ENCODE data around the gene TRIM38.

The TRIM38 gene

DNA sequence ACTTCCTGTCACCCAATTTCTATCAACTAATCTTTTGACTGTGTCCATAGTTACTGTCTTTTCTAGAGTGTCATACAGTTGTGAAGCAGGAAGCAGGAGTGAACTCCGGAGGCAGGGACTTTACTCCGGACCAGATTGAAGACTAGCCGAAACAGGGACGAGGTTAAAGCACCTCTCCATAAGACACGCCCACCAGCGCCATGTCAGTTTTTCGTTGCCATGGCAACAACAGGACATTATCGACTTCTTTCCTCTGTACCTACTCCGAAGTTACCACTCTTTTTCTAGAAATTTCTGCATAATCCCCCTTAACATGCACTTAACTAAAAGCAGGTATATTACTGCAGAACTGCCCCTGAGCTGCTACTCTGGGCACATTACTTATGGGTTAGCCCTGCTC lies 25.2 kb downstream of the TRIM38 start:
- H3F3A ChIP-seq (ENCODE audit: insufficient read depth, low read length) = no peaks in the 10 kb centered on the region
- H4K20me1 ChIP-seq (ENCODE audit: insufficient read depth, low read length) = no peaks in the 10 kb centered on the region
- H3K4me1 ChIP-seq (ENCODE audit: insufficient read depth, low read length, severe bottlenecking) = peaks cover 8% of the 10 kb centered on the region
- H3K4me2 ChIP-seq (ENCODE audit: low read length) = no peak overlapping the region
- H3K27me3 ChIP-seq (ENCODE audit: insufficient read depth, low read length) = no peaks in the 10 kb centered on the region
- H3K36me3 ChIP-seq (ENCODE audit: insufficient read depth, low read length) = peaks cover 40% of the 10 kb centered on the region
- no peaks in the 10 kb centered on the region for H3K9me2 ChIP-seq (ENCODE audit: low read depth, low read length)
- H3K79me2 ChIP-seq (ENCODE audit: insufficient read depth, low read length) = no peaks in the 10 kb centered on the region
- no peak overlapping the region for H3K27ac ChIP-seq (ENCODE audit: low read depth, low read length, poor library complexity, severe bottlenecking)
- H3K9me3 ChIP-seq (ENCODE audit: low read length) = no peaks in the 10 kb centered on the region
- H2AFZ ChIP-seq (ENCODE audit: low read length) = no peak overlapping the region
- no peak overlapping the region for H3K9ac ChIP-seq (ENCODE audit: low read length)
- TF ChIP-seq, protein P1, sequence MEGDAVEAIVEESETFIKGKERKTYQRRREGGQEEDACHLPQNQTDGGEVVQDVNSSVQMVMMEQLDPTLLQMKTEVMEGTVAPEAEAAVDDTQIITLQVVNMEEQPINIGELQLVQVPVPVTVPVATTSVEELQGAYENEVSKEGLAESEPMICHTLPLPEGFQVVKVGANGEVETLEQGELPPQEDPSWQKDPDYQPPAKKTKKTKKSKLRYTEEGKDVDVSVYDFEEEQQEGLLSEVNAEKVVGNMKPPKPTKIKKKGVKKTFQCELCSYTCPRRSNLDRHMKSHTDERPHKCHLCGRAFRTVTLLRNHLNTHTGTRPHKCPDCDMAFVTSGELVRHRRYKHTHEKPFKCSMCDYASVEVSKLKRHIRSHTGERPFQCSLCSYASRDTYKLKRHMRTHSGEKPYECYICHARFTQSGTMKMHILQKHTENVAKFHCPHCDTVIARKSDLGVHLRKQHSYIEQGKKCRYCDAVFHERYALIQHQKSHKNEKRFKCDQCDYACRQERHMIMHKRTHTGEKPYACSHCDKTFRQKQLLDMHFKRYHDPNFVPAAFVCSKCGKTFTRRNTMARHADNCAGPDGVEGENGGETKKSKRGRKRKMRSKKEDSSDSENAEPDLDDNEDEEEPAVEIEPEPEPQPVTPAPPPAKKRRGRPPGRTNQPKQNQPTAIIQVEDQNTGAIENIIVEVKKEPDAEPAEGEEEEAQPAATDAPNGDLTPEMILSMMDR (IDR thresholded peaks at IDR 0.05; ENCODE audit: low read length) = no peak
- no peak for TF ChIP-seq EZH2 (IDR thresholded peaks at IDR 0.05; ENCODE audit: borderline replicate concordance, low read length)
- H3K4me3 ChIP-seq (ENCODE audit: low read depth, low read length, poor library complexity, severe bottlenecking) = no peak overlapping the region

- Histone ChIP-seq H3F3A (ENCODE audit: insufficient read depth, low read length) (no peaks in the 10 kb centered on the region), H3K27ac (ENCODE audit: low read depth, low read length, poor library complexity, severe bottlenecking) (no peak overlapping the region), H3K36me3 (ENCODE audit: insufficient read depth, low read length) (peaks cover 18% of the 10 kb centered on the region), H3K4me3 (ENCODE audit: low read depth, low read length, poor library complexity, severe bottlenecking) (no peak overlapping the region), H3K4me1 (ENCODE audit: insufficient read depth, low read length, severe bottlenecking) (peaks cover 21% of the 10 kb centered on the region), H4K20me1 (ENCODE audit: insufficient read depth, low read length) (no peaks in the 10 kb centered on the region), H3K9ac (ENCODE audit: low read length) (no peak overlapping the region), H3K27me3 (ENCODE audit: insufficient read depth, low read length) (no peaks in the 10 kb centered on the region), H3K4me2 (ENCODE audit: low read length) (no peak overlapping the region), H3K79me2 (ENCODE audit: insufficient read depth, low read length) (no peaks in the 10 kb centered on the region), H2AFZ (ENCODE audit: low read length) (no peak overlapping the region), H3K9me2 (ENCODE audit: low read depth, low read length) (no peaks in the 10 kb centered on the region), H3K9me3 (ENCODE audit: low read length) (no peaks in the 10 kb centered on the region)
- TF ChIP-seq EZH2 (IDR thresholded peaks at IDR 0.05; ENCODE audit: borderline replicate concordance, low read length) = no peak
- TF ChIP-seq, protein P1 (IDR thresholded peaks at IDR 0.05; ENCODE audit: low read length) = no peak
These were observed 27.7 kb downstream of the TRIM38 start for GRCh38 chr6:25990172-25990873.

DNA sequence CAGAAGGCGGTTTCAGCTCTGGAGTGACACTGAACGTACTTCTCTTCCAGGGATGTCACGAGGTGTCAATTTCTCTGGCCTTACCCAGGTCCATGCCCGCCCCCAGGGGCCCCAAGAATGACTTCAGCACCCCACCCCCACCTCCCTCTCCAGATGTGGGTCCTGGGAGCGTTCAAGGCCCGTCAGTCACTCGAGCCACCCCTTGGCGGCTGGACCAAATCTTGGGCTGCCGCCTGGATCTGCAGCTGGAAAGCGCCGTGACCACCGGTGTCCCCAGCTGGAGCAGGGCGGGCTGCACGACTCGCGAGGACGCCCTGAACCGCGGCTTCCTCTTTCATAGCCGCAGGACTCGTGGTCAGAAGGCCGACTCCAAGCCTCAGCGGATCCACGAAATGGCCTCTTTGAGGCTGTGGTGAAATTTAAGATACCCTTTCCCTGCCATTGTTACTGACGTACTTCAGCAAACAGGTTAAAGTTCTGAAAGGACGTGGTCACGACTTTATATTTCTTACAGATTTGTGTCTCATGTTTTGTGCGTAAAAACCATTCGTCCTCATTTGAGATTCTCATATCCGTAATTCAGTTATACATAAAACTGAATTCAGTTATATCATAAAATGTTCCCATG lies 29.3 kb downstream of the TRIM38 start:
- Histone ChIP-seq H4K20me1 (ENCODE audit: insufficient read depth, low read length) (no peaks in the 10 kb centered on the region), H3K4me1 (ENCODE audit: insufficient read depth, low read length, severe bottlenecking) (peaks cover 26% of the 10 kb centered on the region), H3K4me3 (ENCODE audit: low read depth, low read length, poor library complexity, severe bottlenecking) (peak overlapping the region; percentile 67), H3K27ac (ENCODE audit: low read depth, low read length, poor library complexity, severe bottlenecking) (peak overlapping the region; percentile 70), H3K9me2 (ENCODE audit: low read depth, low read length) (no peaks in the 10 kb centered on the region), H3F3A (ENCODE audit: insufficient read depth, low read length) (no peaks in the 10 kb centered on the region), H3K36me3 (ENCODE audit: insufficient read depth, low read length) (peaks cover 7% of the 10 kb centered on the region; the same call in 1 of the 2 replicates), H2AFZ (ENCODE audit: low read length) (peak overlapping the region; percentile 77), H3K79me2 (ENCODE audit: insufficient read depth, low read length) (no peaks in the 10 kb centered on the region), H3K9me3 (ENCODE audit: low read length) (no peaks in the 10 kb centered on the region), H3K27me3 (ENCODE audit: insufficient read depth, low read length) (no peaks in the 10 kb centered on the region), H3K9ac (ENCODE audit: low read length) (peak overlapping the region; percentile 81), H3K4me2 (ENCODE audit: low read length) (peak overlapping the region; percentile 94)
- TF ChIP-seq EZH2 (IDR thresholded peaks at IDR 0.05; ENCODE audit: borderline replicate concordance, low read length) = no peak
- TF ChIP-seq, protein P1 (IDR thresholded peaks at IDR 0.05; ENCODE audit: low read length) = no peak
